Endothelial cell (in vitro differentiated cells): ENCODE results near the gene PISD. TPM values are rescaled to one million over a fixed set of nuclear protein-coding genes. Genes with fewer than 3 reads are reported as not detected.

Experiments used
- DNase-seq: peaks from one replicate; pipeline ENCODE4 v3.0.0; 2021; ENCODE audit warnings: low spot score
- H3K27ac Mint-ChIP-seq: one replicate; pipeline ENCODE4 v1.8.0; 2021; ENCODE audit warnings: mixed read lengths, inconsistent platforms; ENCODE audit not compliant: unreplicated experiment
- H3K27me3 Mint-ChIP-seq: one replicate; pipeline ENCODE4 v1.8.0; 2021; ENCODE audit warnings: mild to moderate bottlenecking, moderate library complexity, mixed read lengths, inconsistent platforms; ENCODE audit not compliant: unreplicated experiment
- H3K36me3 Mint-ChIP-seq: one replicate; pipeline ENCODE4 v1.8.0; 2021; ENCODE audit warnings: mild to moderate bottlenecking, low read depth, mixed read lengths, inconsistent platforms; ENCODE audit not compliant: unreplicated experiment
- H3K4me1 Mint-ChIP-seq: one replicate; pipeline ENCODE4 v1.8.0; 2021; ENCODE audit warnings: mild to moderate bottlenecking, mixed read lengths, inconsistent platforms; ENCODE audit not compliant: unreplicated experiment
- H3K4me3 Mint-ChIP-seq: one replicate; pipeline ENCODE4 v1.8.0; 2021; ENCODE audit warnings: mild to moderate bottlenecking, mixed read lengths, inconsistent platforms; ENCODE audit not compliant: unreplicated experiment
- H3K9me3 Mint-ChIP-seq: one replicate; pipeline ENCODE4 v1.8.0; 2021; ENCODE audit warnings: mixed read lengths, inconsistent platforms; ENCODE audit not compliant: unreplicated experiment
- total RNA-seq: library from RNA; stranded (reverse); fragmentation: NEBNext Ultra II Directional; extraction: Animal tissue kit (Norgen Biotek cat#: 25700); gene quantifications from one replicate; pipeline ENCODE4 v1.2.1, GENCODE V29; 2021; ENCODE audit not compliant: unreplicated experiment
- TF ChIP-seq, protein P1 (sequence below): fragments of 200-600 bp; sonication (generic); IDR thresholded peaks from one replicate; pipeline ENCODE4 v1.5.0; 2021; ENCODE audit warnings: antibody characterized with exemption; ENCODE audit not compliant: unreplicated experiment

PISD gene
- total RNA-seq, 1 donor from 2014 or later, result 53.0 TPM

DNA sequence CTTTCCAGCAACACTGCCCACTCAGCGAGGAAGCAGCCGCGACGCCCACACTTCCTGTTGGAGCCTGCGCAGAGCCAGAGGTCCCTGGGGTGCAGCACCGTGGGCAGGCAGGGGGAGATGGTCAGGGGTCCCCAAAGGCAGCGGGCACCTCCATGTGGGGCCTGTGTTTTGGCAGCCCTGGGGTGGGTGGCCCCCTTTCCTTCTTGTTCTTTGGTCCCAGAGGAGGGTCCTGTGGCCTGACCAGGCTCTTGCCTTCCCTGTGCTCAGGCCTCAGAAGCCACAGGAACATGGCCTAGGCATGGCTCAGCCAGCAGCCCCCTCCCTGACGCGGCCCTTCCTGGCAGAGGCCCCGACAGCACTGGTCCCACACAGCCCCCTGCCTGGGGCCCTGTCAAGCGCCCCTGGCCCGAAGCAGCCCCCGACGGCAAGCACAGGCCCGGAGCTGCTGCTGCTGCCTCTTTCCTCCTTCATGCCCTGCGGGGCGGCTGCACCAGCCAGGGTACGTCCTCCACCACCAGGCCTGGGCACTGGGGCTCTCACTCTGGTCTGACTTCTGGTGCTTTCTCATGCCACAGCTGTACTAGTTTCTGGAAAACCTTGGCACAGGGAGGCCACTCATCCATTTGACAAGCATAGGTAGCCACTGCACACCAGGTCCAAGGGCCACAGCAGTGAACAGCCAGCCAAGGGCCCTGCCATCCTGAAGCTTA lies 47.1 kb downstream of the PISD start:
- no peaks in the 10 kb centered on the region for H3K9me3 Mint-ChIP-seq
- DNase-seq, result no peak
- H3K4me3 Mint-ChIP-seq, result no peak overlapping the region
- peaks cover 9% of the 10 kb centered on the region for H3K27me3 Mint-ChIP-seq
- no peak overlapping the region for H3K27ac Mint-ChIP-seq
- TF ChIP-seq, protein P1, sequence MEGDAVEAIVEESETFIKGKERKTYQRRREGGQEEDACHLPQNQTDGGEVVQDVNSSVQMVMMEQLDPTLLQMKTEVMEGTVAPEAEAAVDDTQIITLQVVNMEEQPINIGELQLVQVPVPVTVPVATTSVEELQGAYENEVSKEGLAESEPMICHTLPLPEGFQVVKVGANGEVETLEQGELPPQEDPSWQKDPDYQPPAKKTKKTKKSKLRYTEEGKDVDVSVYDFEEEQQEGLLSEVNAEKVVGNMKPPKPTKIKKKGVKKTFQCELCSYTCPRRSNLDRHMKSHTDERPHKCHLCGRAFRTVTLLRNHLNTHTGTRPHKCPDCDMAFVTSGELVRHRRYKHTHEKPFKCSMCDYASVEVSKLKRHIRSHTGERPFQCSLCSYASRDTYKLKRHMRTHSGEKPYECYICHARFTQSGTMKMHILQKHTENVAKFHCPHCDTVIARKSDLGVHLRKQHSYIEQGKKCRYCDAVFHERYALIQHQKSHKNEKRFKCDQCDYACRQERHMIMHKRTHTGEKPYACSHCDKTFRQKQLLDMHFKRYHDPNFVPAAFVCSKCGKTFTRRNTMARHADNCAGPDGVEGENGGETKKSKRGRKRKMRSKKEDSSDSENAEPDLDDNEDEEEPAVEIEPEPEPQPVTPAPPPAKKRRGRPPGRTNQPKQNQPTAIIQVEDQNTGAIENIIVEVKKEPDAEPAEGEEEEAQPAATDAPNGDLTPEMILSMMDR, result no peak
- peaks cover 21% of the 10 kb centered on the region for H3K4me1 Mint-ChIP-seq
- peaks cover 21% of the 10 kb centered on the region for H3K36me3 Mint-ChIP-seq

DNA sequence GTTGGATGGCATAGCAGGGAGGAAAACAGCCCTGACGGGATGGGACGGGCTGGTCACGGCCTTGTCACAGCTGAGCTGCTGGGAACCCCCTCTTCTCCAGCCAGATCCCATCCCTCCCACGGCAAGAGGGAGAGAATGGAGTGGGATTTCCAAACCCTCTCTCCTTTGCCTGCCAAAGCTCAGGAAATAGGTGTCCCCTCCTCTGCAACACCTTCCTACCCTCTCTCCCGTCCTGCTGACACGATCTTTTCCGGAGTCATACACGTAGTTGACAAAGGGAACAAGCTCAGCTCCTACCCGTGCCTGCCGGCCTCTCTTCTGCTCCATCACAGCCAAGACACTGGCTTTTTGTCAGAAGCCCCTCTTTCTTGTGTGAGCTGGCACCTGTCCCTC lies 48.1 kb downstream of the PISD start:
- TF ChIP-seq, protein P1, result no peak
- H3K36me3 Mint-ChIP-seq, result peaks cover 15% of the 10 kb centered on the region
- no peak overlapping the region for H3K4me3 Mint-ChIP-seq
- peaks cover 6% of the 10 kb centered on the region for H3K27me3 Mint-ChIP-seq
- H3K9me3 Mint-ChIP-seq, result no peaks in the 10 kb centered on the region
- peaks cover 21% of the 10 kb centered on the region for H3K4me1 Mint-ChIP-seq
- H3K27ac Mint-ChIP-seq, result no peak overlapping the region
- no peak for DNase-seq

- Mint-ChIP-seq H3K9me3 (no peaks in the 10 kb centered on the region), H3K4me1 (peaks cover 24% of the 10 kb centered on the region), H3K36me3 (peaks cover 12% of the 10 kb centered on the region), H3K4me3 (no peak overlapping the region), H3K27ac (no peak overlapping the region), H3K27me3 (peaks cover 6% of the 10 kb centered on the region)
- TF ChIP-seq, protein P1, result no peak
- no peak for DNase-seq
Observed at GRCh38 chr22:31613286-31613903, 48.6 kb downstream of the PISD start.

DNA sequence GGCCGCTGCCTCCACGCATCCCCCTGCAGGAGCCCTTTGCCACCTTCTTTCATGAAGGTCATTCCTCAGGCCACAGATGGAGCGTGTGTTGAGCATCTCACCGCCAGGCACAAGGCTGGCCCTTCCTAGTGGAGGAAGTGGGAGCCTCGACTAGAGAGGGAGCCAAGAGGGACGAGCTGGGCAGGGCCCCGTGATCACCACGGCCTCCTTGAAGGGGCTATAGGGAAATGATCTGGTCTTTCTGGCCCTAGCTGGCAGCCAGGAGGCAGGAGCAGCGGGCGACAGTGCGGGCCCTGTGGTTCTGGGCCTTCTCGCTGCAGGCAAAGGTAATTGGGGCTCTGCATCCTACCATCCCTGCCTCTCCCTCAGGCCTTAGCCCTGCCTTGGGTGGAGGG lies 49.1 kb downstream of the PISD start:
- Mint-ChIP-seq H3K4me3 (no peak overlapping the region), H3K27ac (no peak overlapping the region), H3K27me3 (peaks cover 8% of the 10 kb centered on the region), H3K36me3 (peaks cover 12% of the 10 kb centered on the region), H3K4me1 (peaks cover 26% of the 10 kb centered on the region), H3K9me3 (no peaks in the 10 kb centered on the region)
- TF ChIP-seq, protein P1, result no peak
- no peak for DNase-seq
